Frontal cortex (tissue), 4 donors: Measurements from ENCODE around the gene SPP1. TPM values are rescaled to one million over a fixed set of nuclear protein-coding genes. Genes with fewer than 3 reads are reported as not detected.

ENCODE experiments used
- DNase-seq, 2 donors: peaks; one replicate each; pipeline ENCODE4 v3.0.0; 2012; ENCODE audit warnings: low spot score in 2 of 2
- FAIRE-seq: peaks from 2 replicates; lab custom pipeline; 2012; peaks lifted over from hg19 to GRCh38; lab: Jason Lieb, UNC
- total RNA-seq: library from RNA; depleted of rRNA; stranded (reverse); fragments of >200 nt; gene quantifications from one replicate; pipeline ENCODE4 v1.2.3, GENCODE V29; 2014
- donor health status: control.
- donor health status: control.
- donor health status: control.

Gene SPP1
- total RNA-seq, 1 donor from 2014 or later: 160 TPM

DNA sequence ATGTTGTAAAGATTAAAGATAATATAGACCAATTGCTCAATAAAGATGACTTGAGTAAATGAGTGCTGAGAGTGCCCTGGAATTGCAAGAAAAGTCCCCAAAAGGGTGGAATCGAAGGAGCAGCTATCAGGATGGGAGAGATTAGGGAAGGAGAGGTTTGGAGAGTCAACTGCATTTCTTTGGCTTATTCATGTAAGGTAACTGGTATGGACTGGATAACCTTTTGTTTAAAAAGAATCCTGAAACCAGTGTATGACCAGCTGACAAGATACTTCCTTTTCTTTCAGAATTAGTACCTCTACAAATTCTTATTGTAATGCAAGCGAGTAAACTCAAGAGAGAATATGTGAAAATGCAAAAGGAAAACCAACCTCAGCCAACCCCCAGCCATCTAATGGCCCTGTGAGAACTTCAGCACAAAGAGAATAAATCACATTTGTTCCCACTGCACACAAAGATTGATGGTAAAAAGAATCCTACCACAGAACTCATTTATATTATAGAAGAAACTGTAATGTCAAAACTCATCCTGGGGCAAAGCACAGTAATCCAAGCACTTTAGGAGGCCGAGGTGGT is 24.5 kb upstream of the SPP1 start:
- no peak for DNase-seq
- no peak for FAIRE-seq

DNA sequence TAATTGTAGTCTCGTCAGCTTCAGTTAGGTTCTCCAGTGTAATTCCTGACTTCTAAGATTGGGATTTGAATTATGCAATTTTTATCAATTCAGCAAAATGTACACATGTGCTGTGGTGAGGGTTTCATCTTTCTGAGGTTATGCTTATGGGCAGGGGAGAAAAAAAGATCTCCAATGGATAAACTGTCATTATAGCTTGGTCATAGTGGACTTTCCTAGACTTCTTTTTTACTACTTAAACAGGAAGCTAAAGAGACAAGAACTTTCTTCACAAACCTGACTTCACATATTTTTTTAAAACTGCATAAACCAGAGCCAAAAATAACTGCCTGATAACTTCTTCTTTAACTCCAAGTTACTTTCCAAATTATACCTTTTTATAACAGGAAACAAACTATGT is 21.7 kb upstream of the SPP1 start:
- DNase-seq: no peak
- no peak for FAIRE-seq

DNA sequence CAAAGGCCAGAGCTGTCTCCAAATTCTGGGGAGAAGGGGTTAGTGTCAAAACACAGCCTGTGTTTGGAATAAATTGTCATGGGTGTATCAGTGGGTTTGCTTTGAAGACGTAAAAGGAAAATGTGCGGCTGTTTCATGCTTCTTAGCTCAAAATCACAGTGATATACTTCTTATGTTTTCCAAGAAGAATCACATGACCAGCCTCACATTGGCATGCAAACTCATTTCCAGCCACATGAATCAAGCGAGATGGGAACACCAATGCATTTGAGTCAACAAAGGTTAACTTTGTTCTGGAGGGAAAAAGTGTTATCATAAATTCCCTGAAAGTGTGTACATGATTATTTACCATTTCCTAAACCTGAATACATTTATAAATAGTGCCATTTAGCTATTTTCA is 19.0 kb upstream of the SPP1 start:
- DNase-seq (no peak), FAIRE-seq (no peak)

DNA sequence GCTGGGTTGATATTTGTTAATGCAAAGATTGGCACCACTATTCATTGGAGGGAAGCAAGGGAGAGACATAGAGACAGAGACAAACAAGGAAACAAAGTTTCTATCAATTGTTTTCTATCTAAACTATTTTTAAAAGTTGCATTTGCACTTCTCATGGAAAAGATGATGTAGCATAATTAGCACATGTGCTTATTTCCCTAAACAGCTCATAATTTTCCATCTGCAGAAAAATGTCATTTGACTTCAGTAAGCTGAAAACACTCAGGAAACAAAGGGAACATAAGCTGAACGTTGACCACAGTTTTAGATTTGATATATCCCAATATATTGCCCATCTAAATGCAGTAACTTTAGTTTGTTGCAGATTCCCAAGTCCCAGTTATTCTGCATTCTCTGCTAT is 18.5 kb upstream of the SPP1 start:
- no peak for FAIRE-seq
- no peak for DNase-seq

DNA sequence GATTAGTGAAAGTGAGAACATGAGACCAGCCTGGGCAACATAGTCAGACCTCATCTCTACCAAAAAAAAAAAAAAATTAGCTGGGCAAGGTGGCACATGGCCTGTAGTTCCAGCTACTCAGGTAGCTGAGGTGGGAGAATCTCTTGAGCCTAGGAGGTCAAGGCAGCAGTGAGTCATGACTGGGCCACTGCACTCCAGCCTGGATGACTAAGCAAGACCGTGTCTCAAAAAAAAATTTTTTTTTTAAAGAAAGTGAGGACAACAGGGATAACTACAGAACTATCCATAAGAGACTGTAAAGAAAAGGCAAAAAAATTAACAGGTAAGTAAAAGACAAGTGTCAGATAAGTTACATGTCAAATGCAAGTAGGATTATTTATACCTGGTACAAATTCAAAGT is 13.5 kb upstream of the SPP1 start:
- DNase-seq (no peak), FAIRE-seq (no peak)

DNA sequence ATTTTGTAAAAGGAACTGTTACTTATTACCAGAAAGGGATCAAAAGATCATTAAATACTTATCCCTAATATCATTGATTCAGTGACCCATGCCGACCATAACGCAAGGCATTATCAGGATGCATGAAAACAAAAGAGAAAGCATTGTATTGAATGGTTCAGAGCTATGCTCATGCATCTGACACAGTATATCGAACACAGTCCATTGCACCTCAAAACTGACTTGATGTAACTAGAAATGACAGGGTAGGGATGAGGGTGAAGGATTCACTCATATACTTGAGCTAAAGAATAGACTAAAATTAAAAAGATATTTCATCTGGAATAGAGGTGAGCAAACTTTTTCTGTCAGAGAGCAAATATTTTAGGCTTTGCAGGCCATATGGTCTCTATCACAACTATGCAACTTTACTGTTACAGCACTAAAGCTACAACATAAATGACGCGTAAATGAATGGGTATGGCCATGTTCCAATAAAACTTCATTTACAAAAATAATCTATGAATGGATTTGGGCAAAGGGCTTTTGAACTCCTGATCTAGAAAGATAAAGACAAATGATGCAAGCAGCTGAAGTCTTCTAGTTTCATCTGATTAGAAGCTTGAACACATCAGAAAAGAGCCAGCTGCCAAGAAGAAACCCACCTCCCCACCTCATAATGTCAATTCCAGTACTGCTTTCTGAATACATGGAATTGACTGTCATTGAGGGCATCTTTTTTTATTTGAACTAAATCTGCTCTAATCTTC is 12.9 kb upstream of the SPP1 start:
- no peak for DNase-seq
- no peak for FAIRE-seq

DNA sequence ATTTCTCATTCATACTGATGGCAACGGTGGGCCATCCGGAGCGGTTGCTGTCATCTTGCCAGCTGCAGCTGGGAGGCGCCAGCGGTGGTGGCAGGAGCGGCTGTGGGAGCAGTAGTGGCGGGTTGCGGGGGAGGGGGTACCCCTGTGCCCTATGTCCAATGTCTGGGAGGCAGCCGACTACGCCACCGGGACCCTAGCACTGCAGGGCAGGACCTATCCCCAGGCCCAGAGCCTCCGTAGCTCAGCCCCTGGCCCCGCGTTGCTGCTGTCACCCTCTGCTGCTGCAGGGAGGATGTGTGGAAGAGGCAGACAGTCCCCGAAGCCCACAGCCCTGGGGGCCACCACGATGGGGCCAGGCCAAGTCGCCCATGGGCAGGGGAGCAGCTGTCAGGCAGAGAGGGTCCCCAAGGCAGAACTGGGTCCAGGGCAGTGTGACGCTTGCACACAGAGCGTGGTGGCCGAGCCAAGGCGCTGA is 10.0 kb upstream of the SPP1 start:
- FAIRE-seq (no peak), DNase-seq (no peak)

DNA sequence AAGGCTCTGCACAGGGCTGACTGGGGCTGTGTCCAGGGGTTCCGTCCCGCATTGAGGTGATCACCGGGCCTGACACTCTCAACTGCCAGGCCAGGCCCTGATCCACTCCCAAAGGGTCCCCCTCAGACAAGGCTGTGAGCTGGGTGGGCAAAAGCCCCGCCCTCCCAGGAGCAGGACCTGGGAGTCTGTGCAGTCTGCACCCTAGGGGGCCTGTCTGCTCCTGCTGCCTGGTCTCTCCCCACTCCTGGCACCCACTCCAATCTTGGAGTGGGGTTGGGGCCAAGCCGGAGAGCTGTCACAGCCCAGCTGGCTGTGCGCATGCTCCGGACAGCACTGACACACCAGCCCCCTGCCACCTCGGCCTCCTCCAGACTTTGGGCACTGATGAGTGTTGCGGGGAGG is 9.4 kb upstream of the SPP1 start:
- no peak for FAIRE-seq

DNA sequence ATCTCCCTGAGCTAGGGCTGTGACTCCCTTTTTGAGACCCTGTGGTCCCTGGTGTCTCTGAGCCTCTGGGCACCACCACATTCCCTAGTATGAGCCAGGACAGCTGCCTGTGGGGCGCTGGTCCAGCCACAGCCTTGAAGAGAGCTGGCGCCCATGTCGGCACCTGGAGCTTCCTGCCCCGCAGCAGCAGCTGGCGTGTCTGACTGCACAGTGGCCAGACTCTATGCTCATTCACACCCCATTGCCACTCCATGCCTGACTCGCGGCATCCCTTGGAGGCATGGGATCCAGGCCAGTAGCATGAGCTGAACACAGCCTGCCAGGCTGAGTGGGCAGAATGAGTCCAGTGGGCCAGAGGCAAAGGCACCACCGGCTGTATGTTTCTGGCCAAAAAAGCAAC is 8.3 kb upstream of the SPP1 start:
- FAIRE-seq (no peak), DNase-seq (no peak)

More for the DNA sequence above, 9.4 kb upstream of the SPP1 start:
- DNase-seq: no peak

DNA sequence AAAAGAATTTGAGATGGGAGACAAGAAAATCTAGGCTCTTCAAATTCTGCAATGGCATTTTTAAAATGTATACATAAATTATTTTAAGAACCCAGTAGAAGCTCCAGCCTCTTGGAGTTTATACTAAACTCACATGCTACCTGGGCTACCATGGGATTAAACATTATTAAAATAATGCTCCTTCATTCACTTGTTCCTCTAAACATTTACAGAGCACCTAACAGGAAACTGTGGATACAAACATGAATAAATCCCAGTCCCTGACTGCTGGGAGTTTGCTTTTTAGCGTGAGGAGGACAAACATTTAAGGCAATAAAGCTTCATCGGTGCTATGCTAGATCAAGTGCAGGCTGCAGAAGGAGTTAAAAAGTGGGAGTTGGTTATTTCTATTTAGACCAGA is 5.4 kb upstream of the SPP1 start:
- no peak for FAIRE-seq
- no peak for DNase-seq

DNA sequence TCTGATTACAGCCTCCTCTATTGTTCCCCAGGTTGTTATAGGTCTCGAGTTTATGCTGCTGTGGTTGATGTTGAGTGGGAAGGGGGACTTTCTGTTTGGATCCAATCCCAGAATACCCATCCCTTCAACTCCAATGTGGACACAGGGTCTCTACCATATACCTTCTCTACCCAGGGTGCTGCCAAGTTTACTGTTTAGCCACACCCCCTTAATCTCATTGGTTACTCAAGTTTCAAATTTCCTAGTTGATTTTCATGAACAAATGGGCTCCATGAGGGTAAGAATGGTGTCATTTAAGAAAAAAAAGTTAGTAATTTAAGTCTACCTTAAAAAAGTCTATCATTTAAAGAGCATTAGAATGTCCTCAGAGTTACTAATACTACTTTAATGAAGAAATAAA is 3.6 kb upstream of the SPP1 start:
- no peak for DNase-seq
- no peak for FAIRE-seq

DNA sequence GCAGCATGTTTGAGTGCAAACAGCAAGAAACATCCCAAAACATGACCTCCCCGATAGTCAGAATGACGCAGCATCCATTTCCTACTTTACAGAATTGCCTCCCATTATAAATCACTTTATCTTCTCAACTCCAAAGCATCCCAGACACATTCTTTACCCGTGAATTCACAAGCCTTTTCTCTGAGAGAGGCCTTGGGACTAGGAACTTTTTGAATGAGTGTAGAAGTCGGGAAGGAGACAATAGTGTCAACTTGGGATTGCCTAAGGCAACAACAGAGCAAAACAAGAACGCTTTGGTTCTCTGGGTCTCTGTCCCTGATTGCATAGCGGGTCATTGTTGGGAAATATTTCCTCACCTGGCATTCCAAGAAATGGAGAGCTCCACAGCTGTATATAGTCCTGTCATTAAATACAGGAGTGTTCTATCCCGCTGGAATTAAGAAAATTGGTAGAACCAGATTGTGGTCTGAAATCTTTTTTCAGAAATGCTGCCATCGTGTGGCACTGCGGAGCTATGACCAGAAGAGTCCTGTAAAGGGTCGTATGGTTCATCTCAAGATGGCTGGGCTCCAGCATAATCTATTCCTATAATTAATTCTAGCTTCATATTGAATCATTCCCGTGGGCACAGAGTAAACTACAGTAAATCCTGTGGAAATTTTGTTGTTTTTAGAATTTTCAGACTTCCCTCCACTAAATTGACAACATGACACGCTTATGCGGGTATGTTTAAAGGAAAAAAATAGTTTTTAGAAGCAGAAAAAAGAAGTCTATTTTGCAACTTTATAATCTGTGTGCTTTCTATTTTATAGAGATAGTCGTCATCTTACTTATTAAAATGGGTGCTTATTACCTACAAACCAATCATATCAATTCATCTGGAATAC is 2.0 kb upstream of the SPP1 start:
- FAIRE-seq: peak; percentile 8
- DNase-seq: peak in 1 of 2 donors; percentile 22

DNA sequence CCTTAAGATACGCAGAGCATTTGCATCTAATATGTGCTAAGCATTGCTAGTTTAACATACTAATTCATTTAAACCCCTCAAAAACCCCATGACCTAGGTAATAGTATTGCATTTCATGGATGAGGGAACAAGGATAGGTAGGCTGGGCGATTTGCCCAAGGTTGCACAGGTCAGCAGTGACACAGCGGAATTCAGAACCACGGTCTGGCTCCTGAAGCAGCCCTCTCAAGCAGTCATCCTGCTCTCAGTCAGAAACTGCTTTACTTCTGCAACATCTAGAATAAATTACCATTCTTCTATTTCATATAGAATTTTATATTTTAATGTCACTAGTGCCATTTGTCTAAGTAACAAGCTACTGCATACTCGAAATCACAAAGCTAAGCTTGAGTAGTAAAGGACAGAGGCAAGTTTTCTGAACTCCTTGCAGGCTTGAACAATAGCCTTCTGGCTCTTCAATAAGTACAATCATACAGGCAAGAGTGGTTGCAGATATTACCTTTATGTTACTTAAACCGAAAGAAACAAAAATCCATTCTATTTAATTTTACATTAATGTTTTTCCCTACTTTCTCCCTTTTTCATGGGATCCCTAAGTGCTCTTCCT is 555 bp upstream of the SPP1 start:
- FAIRE-seq (no peak), DNase-seq (no peak)

DNA sequence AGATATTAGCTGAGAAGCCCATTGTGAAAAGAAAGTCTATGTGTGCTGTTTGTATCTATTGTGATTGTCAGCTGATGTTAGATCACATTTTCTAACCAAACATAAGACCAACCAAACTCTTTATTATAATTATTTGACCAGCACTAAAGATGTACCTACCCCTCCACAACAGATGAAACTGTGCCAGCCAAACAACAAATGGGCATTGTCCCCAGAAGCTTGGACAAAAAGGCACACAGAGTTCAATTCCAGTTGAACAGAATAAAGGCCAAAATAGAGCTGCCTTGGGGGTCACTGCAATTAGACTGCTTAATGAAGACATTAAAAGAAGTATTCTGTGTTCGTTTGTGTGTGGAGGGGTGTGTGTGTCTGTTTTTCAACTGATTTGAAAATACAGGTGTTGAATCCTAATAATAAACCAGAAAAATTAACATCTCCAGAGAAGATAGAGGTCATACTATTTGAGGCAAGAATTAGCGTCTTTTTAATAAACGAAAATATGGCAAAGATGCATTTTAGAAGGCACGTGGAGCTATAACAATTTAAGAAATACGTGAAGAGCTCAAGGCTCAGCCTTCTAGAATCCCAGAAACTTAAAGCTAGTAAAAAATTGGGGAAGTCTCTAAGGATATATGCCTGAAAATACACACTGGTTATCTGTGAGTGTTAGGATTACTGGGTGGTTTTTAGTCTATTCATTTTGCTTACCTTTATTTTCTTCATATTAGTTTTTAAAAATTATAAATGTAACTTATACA is 2.2 kb downstream of the SPP1 start:
- no peak for FAIRE-seq

DNA sequence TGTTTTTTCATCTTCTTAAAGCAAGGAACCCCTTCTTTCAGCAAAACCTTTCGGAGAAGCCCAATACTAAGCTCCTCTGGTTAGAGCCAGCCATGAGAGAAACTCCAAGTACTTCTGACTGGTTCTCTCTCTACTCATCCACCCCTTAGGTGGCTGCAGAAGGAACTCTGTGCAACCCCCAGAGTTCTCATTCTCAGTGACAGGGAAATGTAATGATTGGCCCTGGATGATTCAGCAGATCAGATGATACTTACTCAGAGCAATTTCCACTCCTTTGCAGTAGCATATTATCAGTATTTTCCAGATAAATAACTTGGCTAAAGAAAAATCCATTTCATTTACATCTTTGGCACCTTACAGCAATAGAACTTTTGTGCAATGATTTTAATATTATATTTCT is 3.2 kb downstream of the SPP1 start:
- DNase-seq (no peak), FAIRE-seq (no peak)

More for the DNA sequence above, 2.2 kb downstream of the SPP1 start:
- DNase-seq: no peak

DNA sequence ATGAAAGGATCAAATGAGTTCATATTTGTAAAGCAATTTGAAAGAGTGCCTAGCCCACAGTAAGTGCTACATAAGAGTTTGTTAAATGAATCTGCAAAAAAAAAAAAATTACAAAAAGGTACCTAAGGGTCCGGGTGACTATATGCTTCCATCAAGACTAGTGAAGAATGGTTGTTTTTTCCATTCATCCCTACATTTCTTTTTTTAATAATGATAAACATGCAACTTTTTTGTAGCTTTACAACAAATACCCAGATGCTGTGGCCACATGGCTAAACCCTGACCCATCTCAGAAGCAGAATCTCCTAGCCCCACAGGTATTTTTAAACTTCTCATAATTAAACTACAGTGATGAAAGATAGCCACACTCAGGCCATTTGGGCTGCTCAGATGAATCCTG is 4.3 kb downstream of the SPP1 start:
- FAIRE-seq (no peak), DNase-seq (no peak)

DNA sequence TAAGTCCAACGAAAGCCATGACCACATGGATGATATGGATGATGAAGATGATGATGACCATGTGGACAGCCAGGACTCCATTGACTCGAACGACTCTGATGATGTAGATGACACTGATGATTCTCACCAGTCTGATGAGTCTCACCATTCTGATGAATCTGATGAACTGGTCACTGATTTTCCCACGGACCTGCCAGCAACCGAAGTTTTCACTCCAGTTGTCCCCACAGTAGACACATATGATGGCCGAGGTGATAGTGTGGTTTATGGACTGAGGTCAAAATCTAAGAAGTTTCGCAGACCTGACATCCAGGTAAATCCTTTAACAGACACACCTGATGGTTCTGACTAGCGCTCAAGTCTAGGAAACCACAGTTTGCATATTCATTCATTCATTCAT is 6.0 kb downstream of the SPP1 start:
- DNase-seq (no peak), FAIRE-seq (no peak)

DNA sequence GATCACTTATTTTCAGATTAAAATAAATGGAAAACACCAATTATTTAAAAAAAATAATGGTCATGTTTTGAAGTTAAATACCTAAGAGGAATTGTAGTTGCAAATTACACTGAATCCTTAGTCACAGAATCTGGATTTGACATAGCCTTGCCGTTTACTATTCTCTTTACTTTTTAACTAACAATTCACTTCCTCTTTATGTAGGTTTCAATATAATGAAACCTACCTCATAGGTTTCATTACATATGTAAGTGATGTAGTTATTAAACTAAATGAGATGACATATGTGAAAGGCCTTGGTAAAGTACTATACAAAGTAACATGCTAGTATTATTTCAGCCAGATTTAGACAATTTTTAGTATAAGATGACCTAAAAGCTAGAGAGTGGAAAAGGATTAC is 6.5 kb downstream of the SPP1 start:
- DNase-seq: no peak
- no peak for FAIRE-seq

DNA sequence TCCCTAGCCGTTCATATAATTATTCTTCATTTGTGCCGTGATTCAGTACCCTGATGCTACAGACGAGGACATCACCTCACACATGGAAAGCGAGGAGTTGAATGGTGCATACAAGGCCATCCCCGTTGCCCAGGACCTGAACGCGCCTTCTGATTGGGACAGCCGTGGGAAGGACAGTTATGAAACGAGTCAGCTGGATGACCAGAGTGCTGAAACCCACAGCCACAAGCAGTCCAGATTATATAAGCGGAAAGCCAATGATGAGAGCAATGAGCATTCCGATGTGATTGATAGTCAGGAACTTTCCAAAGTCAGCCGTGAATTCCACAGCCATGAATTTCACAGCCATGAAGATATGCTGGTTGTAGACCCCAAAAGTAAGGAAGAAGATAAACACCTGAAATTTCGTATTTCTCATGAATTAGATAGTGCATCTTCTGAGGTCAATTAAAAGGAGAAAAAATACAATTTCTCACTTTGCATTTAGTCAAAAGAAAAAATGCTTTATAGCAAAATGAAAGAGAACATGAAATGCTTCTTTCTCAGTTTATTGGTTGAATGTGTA is 7.0 kb downstream of the SPP1 start:
- FAIRE-seq: no peak
- DNase-seq: no peak
